ENCODE measurements around the gene NSUN5. TPM values are rescaled to one million over a fixed set of nuclear protein-coding genes. Genes with fewer than 3 reads are reported as not detected.
A peak's percentile ranks its signal among the peaks of the same experiment; 100 is the strongest.

Gene NSUN5
- total and polyA plus RNA-seq, 2 experiments from 2014 or later, result 22.6 to 30.6 TPM

DNA sequence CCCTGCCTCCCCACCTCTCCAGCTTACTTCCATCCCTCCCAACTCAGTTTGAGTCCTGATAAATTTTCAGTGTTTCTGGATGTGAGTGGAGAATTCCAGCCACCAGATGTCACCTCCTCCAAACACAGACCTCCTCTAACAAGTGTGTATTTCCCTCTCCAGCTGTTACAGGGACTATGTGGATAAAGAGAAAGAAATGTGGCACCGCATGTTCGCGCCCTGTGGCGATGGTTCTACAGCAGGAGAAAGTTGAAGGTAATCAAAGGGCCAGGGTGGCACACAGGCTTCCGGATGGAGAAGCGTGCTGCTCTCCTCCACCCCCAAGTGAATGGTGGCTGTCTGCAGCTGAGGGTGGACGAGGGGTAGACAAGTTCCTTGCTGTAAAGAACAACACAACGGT, 34.0 kb upstream of the NSUN5 start:
- 50% methylated on average over 8 of the region's 8 CpGs for WGBS (ENCODE audit: low lambda C conversion rate, missing lambda C conversion rate)
- no peaks in the 10 kb centered on the region for H4K20me1 ChIP-seq (ENCODE audit: insufficient read depth, poor library complexity, severe bottlenecking)
- peak overlapping the region; percentile 40 for H2AFZ ChIP-seq
- H3K79me2 ChIP-seq, result no peaks in the 10 kb centered on the region
- H3K9me2 ChIP-seq (replicated peaks; ENCODE audit: insufficient read depth), result no peaks in the 10 kb centered on the region
- no peaks in the 10 kb centered on the region for H3K36me3 ChIP-seq (replicated peaks; ENCODE audit: insufficient read depth, low read depth)
- TF ChIP-seq, protein P1, sequence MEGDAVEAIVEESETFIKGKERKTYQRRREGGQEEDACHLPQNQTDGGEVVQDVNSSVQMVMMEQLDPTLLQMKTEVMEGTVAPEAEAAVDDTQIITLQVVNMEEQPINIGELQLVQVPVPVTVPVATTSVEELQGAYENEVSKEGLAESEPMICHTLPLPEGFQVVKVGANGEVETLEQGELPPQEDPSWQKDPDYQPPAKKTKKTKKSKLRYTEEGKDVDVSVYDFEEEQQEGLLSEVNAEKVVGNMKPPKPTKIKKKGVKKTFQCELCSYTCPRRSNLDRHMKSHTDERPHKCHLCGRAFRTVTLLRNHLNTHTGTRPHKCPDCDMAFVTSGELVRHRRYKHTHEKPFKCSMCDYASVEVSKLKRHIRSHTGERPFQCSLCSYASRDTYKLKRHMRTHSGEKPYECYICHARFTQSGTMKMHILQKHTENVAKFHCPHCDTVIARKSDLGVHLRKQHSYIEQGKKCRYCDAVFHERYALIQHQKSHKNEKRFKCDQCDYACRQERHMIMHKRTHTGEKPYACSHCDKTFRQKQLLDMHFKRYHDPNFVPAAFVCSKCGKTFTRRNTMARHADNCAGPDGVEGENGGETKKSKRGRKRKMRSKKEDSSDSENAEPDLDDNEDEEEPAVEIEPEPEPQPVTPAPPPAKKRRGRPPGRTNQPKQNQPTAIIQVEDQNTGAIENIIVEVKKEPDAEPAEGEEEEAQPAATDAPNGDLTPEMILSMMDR (IDR thresholded peaks at IDR 0.05; ENCODE audit: poor library complexity), result peak; percentile 83
- no peak for TF ChIP-seq EZH2 (IDR thresholded peaks at IDR 0.05; ENCODE audit: borderline replicate concordance)
- H3K4me3 ChIP-seq, result no peak overlapping the region
- DNase-seq (ENCODE audit: low spot score), result peak; percentile 73
- no peaks in the 10 kb centered on the region for H3K27me3 ChIP-seq
- peaks cover 11% of the 10 kb centered on the region for H3K4me1 ChIP-seq (ENCODE audit: insufficient read depth)
- H3K27ac ChIP-seq, result no peak overlapping the region
- H3K9me3 ChIP-seq (ENCODE audit: low read depth), result no peaks in the 10 kb centered on the region
- H3K4me2 ChIP-seq, result peak overlapping the region; percentile 49

DNA sequence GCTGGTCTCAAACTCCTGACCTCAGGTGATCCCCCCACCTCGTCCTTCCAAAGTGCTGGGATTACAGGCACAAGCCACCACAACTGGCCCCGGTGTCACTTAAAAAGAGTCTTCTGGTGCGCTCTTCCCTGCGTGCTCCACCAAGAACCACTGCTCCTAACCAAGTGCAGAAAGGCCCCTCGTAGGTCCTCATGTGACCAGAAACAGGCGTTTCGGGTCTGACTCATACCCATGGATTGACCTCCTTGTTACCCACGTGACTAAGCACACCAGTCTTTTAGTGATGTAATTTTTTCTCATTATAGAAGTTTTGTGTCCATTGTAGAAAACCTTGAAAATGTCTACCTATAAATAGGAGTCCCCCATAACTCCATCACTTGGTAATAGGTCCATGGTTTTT, 33.3 kb upstream of the NSUN5 start:
- H3K79me2 ChIP-seq, result no peaks in the 10 kb centered on the region
- H3K9me3 ChIP-seq (ENCODE audit: low read depth), result no peaks in the 10 kb centered on the region
- peaks cover 11% of the 10 kb centered on the region for H3K4me1 ChIP-seq (ENCODE audit: insufficient read depth)
- peak; percentile 64 for DNase-seq (ENCODE audit: low spot score)
- H3K9me2 ChIP-seq (replicated peaks; ENCODE audit: insufficient read depth), result no peaks in the 10 kb centered on the region
- H3K4me3 ChIP-seq, result no peak overlapping the region
- H3K27ac ChIP-seq, result no peak overlapping the region
- no peaks in the 10 kb centered on the region for H3K36me3 ChIP-seq (replicated peaks; ENCODE audit: insufficient read depth, low read depth)
- no peak overlapping the region for H3K4me2 ChIP-seq
- H4K20me1 ChIP-seq (ENCODE audit: insufficient read depth, poor library complexity, severe bottlenecking), result no peaks in the 10 kb centered on the region
- TF ChIP-seq EZH2phosphoT487 (IDR thresholded peaks at IDR 0.05; ENCODE audit: low read depth, severe bottlenecking, unreplicated experiment), result no peak
- TF ChIP-seq, protein P1 (IDR thresholded peaks at IDR 0.05; ENCODE audit: poor library complexity), result no peak
- no peak for TF ChIP-seq EZH2 (IDR thresholded peaks at IDR 0.05; ENCODE audit: borderline replicate concordance)
- no peaks in the 10 kb centered on the region for H3K27me3 ChIP-seq
- H2AFZ ChIP-seq, result no peak overlapping the region
- 65% methylated on average over 8 of the region's 8 CpGs for WGBS (ENCODE audit: low lambda C conversion rate, missing lambda C conversion rate)

DNA sequence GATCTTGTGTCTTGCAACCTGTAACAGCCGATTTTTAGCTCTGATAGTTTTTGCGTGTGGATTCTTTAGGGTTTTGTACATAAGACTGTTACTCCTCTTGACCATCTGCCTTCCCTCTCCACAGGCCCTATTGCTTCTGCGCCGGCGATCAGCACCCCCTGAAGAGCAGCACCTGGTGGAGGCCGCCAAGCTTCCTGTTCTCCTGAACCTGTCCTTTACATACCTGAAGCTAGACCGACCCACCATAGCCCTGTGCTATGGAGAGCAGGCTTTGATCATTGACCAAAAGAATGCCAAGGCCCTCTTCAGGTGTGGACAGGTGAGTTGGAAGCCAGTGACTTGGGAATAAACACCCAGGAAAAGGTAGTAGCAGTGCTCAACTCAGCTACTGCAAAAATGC, 31.9 kb upstream of the NSUN5 start:
- no peak overlapping the region for H2AFZ ChIP-seq
- no peak overlapping the region for H3K4me3 ChIP-seq
- WGBS (ENCODE audit: low lambda C conversion rate, missing lambda C conversion rate), result 71% methylated on average over 7 of the region's 7 CpGs
- H3K4me1 ChIP-seq (ENCODE audit: insufficient read depth), result peaks cover 4% of the 10 kb centered on the region
- no peaks in the 10 kb centered on the region for H3K9me2 ChIP-seq (replicated peaks; ENCODE audit: insufficient read depth)
- no peak for DNase-seq (ENCODE audit: low spot score)
- no peaks in the 10 kb centered on the region for H3K36me3 ChIP-seq (replicated peaks; ENCODE audit: insufficient read depth, low read depth)
- TF ChIP-seq, protein P1 (IDR thresholded peaks at IDR 0.05; ENCODE audit: poor library complexity), result no peak
- TF ChIP-seq EZH2phosphoT487 (IDR thresholded peaks at IDR 0.05; ENCODE audit: low read depth, severe bottlenecking, unreplicated experiment) (no peak), EZH2 (IDR thresholded peaks at IDR 0.05; ENCODE audit: borderline replicate concordance) (no peak)
- no peak overlapping the region for H3K27ac ChIP-seq
- H3K9me3 ChIP-seq (ENCODE audit: low read depth), result no peaks in the 10 kb centered on the region
- no peaks in the 10 kb centered on the region for H3K27me3 ChIP-seq
- H3K4me2 ChIP-seq, result no peak overlapping the region
- H4K20me1 ChIP-seq (ENCODE audit: insufficient read depth, poor library complexity, severe bottlenecking), result no peaks in the 10 kb centered on the region
- H3K79me2 ChIP-seq, result no peaks in the 10 kb centered on the region

DNA sequence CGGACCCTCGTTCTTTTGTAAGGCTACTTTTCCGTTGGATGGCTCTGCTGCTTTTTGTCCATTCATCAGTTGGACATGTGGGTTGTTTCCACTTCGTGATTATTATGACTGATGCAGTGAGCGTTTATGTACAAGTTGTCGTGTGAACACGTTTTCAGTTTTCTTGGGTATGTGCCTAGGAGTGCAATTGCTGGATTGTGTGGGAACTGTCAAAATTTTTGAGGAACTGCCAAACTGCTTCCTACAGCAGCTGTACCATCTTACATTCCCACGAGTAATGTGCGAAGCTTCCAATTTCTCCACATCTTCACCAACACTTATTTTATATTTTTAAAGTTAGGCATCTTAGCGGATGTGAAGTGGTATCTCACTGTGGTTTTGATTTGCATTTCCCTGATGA, 29.7 kb upstream of the NSUN5 start:
- no peaks in the 10 kb centered on the region for H4K20me1 ChIP-seq (ENCODE audit: insufficient read depth, poor library complexity, severe bottlenecking)
- H2AFZ ChIP-seq, result no peak overlapping the region
- no peak overlapping the region for H3K4me3 ChIP-seq
- no peak overlapping the region for H3K27ac ChIP-seq
- no peaks in the 10 kb centered on the region for H3K79me2 ChIP-seq
- no peaks in the 10 kb centered on the region for H3K36me3 ChIP-seq (replicated peaks; ENCODE audit: insufficient read depth, low read depth)
- DNase-seq (ENCODE audit: low spot score), result no peak
- H3K9me3 ChIP-seq (ENCODE audit: low read depth), result no peaks in the 10 kb centered on the region
- no peaks in the 10 kb centered on the region for H3K27me3 ChIP-seq
- TF ChIP-seq, protein P1 (IDR thresholded peaks at IDR 0.05; ENCODE audit: poor library complexity), result no peak
- TF ChIP-seq EZH2 (IDR thresholded peaks at IDR 0.05; ENCODE audit: borderline replicate concordance) (no peak), EZH2phosphoT487 (IDR thresholded peaks at IDR 0.05; ENCODE audit: low read depth, severe bottlenecking, unreplicated experiment) (no peak)
- WGBS (ENCODE audit: low lambda C conversion rate, missing lambda C conversion rate), result 87% methylated on average over 10 of the region's 10 CpGs
- H3K4me1 ChIP-seq (ENCODE audit: insufficient read depth), result peaks cover 4% of the 10 kb centered on the region
- H3K9me2 ChIP-seq (replicated peaks; ENCODE audit: insufficient read depth), result no peaks in the 10 kb centered on the region
- H3K4me2 ChIP-seq, result no peak overlapping the region
